ENCODE measurements around the gene UQCRC2. TPM values are rescaled to one million over a fixed set of nuclear protein-coding genes. Genes with fewer than 3 reads are reported as not detected.

Gene UQCRC2
- polyA plus RNA-seq, 2 of the 4 experiments (the other 2 are of a cell fraction), result 237 to 295 TPM

DNA sequence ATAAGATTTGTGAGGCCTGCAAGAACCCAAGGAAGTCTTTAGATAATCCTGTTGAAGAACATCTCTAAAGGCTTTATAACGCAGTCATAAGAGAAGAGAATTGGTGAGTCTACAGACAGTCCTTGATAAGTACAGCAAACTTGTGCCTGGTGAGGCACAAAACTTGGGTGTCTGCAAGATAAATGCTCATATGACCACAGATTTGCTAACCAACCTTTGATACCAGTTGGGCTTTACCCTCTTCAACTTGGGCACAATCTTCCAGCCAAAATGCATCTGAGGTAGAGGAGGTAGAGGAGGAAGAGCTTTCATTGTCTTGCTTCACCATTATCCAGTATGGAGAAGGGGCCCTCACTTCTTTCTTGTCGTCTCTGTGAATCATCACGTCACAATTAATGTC, 30.9 kb downstream of the UQCRC2 start (continued):
- TF ChIP-seq BCL3 (IDR thresholded peaks at IDR 0.05) (no peak), TP53 (CRISPR knock-in tag; IDR thresholded peaks at IDR 0.05) (no peak)

- H3K4me2 ChIP-seq, result no peak overlapping the region
- H3K27ac ChIP-seq, result no peak overlapping the region
- no peak for ATAC-seq
- H3K4me3 ChIP-seq, result no peak overlapping the region
- no peaks in the 10 kb centered on the region for H3K4me1 ChIP-seq
- TF ChIP-seq HOXB5 (CRISPR knock-in tag; IDR thresholded peaks at IDR 0.05) (no peak), NR3C1 (IDR thresholded peaks at IDR 0.05) (no peak), PHF8 (IDR thresholded peaks at IDR 0.05; ENCODE audit: borderline replicate concordance, low read depth) (no peak), FOXS1 (CRISPR knock-in tag; IDR thresholded peaks at IDR 0.05) (no peak), KDM1A (IDR thresholded peaks at IDR 0.05; ENCODE audit: low read depth) (no peak), POLR2AphosphoS2 (conservative IDR thresholded peaks at IDR 0.05; ENCODE audit: low read length) (no peak), MAX (IDR thresholded peaks at IDR 0.05) (no peak)
- TF ChIP-seq, protein P1, sequence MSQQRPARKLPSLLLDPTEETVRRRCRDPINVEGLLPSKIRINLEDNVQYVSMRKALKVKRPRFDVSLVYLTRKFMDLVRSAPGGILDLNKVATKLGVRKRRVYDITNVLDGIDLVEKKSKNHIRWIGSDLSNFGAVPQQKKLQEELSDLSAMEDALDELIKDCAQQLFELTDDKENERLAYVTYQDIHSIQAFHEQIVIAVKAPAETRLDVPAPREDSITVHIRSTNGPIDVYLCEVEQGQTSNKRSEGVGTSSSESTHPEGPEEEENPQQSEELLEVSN (IDR thresholded peaks at IDR 0.05; ENCODE audit: borderline replicate concordance, low read depth), result no peak
- TF ChIP-seq, protein P2, sequence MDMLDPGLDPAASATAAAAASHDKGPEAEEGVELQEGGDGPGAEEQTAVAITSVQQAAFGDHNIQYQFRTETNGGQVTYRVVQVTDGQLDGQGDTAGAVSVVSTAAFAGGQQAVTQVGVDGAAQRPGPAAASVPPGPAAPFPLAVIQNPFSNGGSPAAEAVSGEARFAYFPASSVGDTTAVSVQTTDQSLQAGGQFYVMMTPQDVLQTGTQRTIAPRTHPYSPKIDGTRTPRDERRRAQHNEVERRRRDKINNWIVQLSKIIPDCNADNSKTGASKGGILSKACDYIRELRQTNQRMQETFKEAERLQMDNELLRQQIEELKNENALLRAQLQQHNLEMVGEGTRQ (IDR thresholded peaks at IDR 0.05), result no peak
- no peaks in the 10 kb centered on the region for H3K9me3 ChIP-seq
- CTCF ChIA-PET, result interaction anchor here (1.5 kb wide), 1 partner anchor 26 kb away, joined by 3 read pairs; no protein-coding TSS in a partner anchor
- POLR2A ChIA-PET, result no interaction called here
- DNase-seq (ENCODE audit: low read depth in 1 of 2, low spot score in 1 of 2), result no peak
- FAIRE-seq, result no peak
Observed at GRCh38 chr16:21985524-21985923, 32.4 kb downstream of the UQCRC2 start.

DNA sequence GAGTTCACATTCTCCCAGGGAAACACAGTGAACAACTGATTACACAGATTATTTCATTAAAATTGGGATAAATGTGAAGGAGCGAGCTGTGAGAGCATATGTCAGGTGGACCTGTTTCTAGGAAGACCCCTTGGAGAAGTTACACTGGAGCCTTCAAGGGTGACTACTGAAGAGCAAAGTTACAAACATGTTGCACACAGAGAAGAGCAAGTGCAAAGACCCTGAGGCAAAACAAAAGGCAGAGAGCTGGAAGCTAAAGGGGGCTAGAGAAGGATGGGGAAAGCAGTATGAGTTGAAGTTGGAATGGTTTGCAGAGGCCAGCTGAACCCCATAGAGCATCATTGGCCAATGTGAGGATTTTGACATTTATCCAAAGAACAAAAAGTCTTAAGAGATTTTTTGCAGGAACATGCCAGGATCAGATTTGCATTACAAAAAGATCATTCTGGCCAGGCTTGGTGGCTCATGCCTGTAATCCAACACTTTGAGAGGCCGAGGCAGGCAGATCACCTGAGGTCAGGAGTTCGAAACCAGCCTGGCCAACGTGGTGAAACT, 33.6 kb downstream of the UQCRC2 start:
- POLR2A ChIA-PET, result no interaction called here
- no peak for ATAC-seq
- Histone ChIP-seq H3K27ac (no peak overlapping the region), H3K9me3 (no peaks in the 10 kb centered on the region), H3K4me1 (no peaks in the 10 kb centered on the region), H3K4me2 (no peak overlapping the region), H3K4me3 (no peak overlapping the region)
- 93% methylated on average over 4 of the region's 4 CpGs for WGBS (ENCODE audit: missing lambda C conversion rate)
- no peak for FAIRE-seq
- no peak for DNase-seq (ENCODE audit: low read depth in 1 of 2, low spot score in 1 of 2)
- CTCF ChIA-PET, result interaction anchor here (1.0 to 3.0 kb wide), 5 partner anchors 34 to 202 kb away, joined by 3 to 13 read pairs (median 5); no protein-coding TSS in a partner anchor
- TF ChIP-seq ZSCAN20 (CRISPR knock-in tag; IDR thresholded peaks at IDR 0.05), result no peak
- no peak for TF ChIP-seq SREBF2 (IDR thresholded peaks at IDR 0.05)
- TF ChIP-seq FOSL2 (IDR thresholded peaks at IDR 0.05), result no peak
- TF ChIP-seq FOSL2 (CRISPR knock-in tag; IDR thresholded peaks at IDR 0.05), result no peak
- TF ChIP-seq BHLHE40 (IDR thresholded peaks at IDR 0.05; ENCODE audit: low read depth, low read length), result no peak
- no peak for TF ChIP-seq PHF8 (IDR thresholded peaks at IDR 0.05; ENCODE audit: borderline replicate concordance, low read depth)
- no peak for TF ChIP-seq CBX2 (IDR thresholded peaks at IDR 0.05; ENCODE audit: borderline replicate concordance, low read depth)
- no peak for TF ChIP-seq MAFK (IDR thresholded peaks at IDR 0.05; ENCODE audit: partially characterized antibody)
- no peak for TF ChIP-seq EHF (CRISPR knock-in tag; IDR thresholded peaks at IDR 0.05)
- no peak for TF ChIP-seq JUN (IDR thresholded peaks at IDR 0.05)

- 92% methylated on average over 2 of the region's 2 CpGs for WGBS (ENCODE audit: missing lambda C conversion rate)
- no peak overlapping the region for H3K27ac ChIP-seq
- ATAC-seq, result no peak
- no peak for DNase-seq (ENCODE audit: low read depth in 1 of 2, low spot score in 1 of 2)
- no peak overlapping the region for H3K4me2 ChIP-seq
- no peaks in the 10 kb centered on the region for H3K4me1 ChIP-seq
- FAIRE-seq, result no peak
- ChIA-PET CTCF (interaction anchor here (1.0 to 3.0 kb wide), 4 partner anchors 35 to 201 kb away, joined by 3 to 13 read pairs (median 4); no protein-coding TSS in a partner anchor), POLR2A (no interaction called here)
- TF ChIP-seq HOXA7 (CRISPR knock-in tag; IDR thresholded peaks at IDR 0.05) (no peak), NFE2L2 (conservative IDR thresholded peaks at IDR 0.05; ENCODE audit: low read length) (no peak), CEBPB (IDR thresholded peaks at IDR 0.05) (no peak), ESRRA (IDR thresholded peaks at IDR 0.05; ENCODE audit: borderline replicate concordance, low read length) (no peak), EP300 (IDR thresholded peaks at IDR 0.05) (no peak), EHMT2 (IDR thresholded peaks at IDR 0.05; ENCODE audit: low read depth) (no peak), TFCP2L1 (CRISPR knock-in tag; IDR thresholded peaks at IDR 0.05) (no peak)
- TF ChIP-seq, protein P2 (IDR thresholded peaks at IDR 0.05), result no peak
- H3K9me3 ChIP-seq, result no peaks in the 10 kb centered on the region
- no peak overlapping the region for H3K4me3 ChIP-seq
Observed at GRCh38 chr16:21987498-21987897, 34.3 kb downstream of the UQCRC2 start.
